ENCODE data around the gene TPRKB.
"Not testable (repeated sequence)": the region's sequence is repeated elsewhere in the genome, so short reads cannot be mapped to it uniquely, and the experiment has no call there.

DNA sequence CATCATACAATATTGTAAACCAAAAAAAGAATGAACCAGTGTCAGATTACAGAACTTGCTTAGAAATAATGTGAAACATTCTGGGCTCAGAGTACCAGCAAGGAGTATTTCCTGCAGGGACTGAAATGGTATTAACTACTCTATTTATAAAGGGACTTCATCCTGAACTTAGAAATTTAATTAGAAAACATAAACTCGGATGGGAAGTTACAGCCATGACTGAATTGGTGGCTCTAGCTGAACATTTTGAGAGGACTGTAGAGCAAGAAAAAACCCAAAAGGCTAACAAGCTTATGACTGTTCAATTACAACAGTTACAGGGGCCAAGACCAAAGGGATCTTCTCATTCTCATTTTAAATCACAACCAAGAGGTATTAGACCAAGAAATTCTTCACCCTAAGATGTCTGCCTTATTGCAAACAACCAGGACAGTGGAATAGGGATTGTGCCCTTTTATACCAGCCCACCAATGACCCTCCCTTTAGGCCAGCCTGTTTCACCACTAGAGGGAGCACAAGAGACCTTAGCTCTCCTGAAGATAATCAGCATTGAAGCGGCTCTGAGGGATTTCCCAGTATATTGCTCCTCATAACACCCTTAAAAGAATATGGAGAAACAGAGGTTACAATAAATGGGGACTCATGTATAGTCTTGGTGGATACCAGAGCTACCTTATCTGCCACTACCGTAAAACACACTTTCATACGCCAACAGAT lies 46.6 kb downstream of the TPRKB start:
- TF ChIP-seq CTCF (IDR thresholded peaks at IDR 0.05; ENCODE audit: low read depth, low read length), result peak; percentile 41
- not testable (repeated sequence) for TF ChIP-seq EZH2phosphoT487 (IDR thresholded peaks at IDR 0.05; ENCODE audit: low read depth)
